Activated CD8-positive, alpha-beta T cell treated with anti-CD3 and anti-CD28 coated beads for 36 hours (primary cell): ENCODE measurements around the gene PSMB10. TPM values are rescaled to one million over a fixed set of nuclear protein-coding genes. Genes with fewer than 3 reads are reported as not detected.
"Not testable (repeated sequence)": the region's sequence is repeated elsewhere in the genome, so short reads cannot be mapped to it uniquely, and the experiment has no call there.

Source experiments
- ATAC-seq: fragments of 200-7000 bp; cut with Tn5 transposase; one replicate; pipeline ENCODE4 v1.10.0; 2021; ENCODE audit warnings: mild to moderate bottlenecking, moderate library complexity
- CTCF ChIA-PET: fragments of 350-600 bp; sonication (Branson Sonifier 250); formaldehyde crosslinking; loops from one replicate; lab custom pipeline; 2021; ENCODE audit warnings: antibody characterized with exemption; lab: Charles Lee
- POLR2A ChIA-PET: fragments of 350-600 bp; sonication (Branson Sonifier 250); formaldehyde crosslinking; loops from one replicate; lab custom pipeline; 2021; ENCODE audit warnings: antibody characterized with exemption; lab: Charles Lee
- DNase-seq: peaks from one replicate; pipeline ENCODE4 v3.0.0-alpha.2; 2020
- H3K27ac Mint-ChIP-seq: one replicate; pipeline ENCODE4 v1.8.0; 2021; ENCODE audit warnings: mild to moderate bottlenecking, mixed read lengths
- H3K27me3 Mint-ChIP-seq: one replicate; pipeline ENCODE4 v1.8.0; 2021; ENCODE audit warnings: mixed read lengths
- H3K36me3 Mint-ChIP-seq: one replicate; pipeline ENCODE4 v1.8.0; 2021; ENCODE audit warnings: low read depth, mixed read lengths
- H3K4me1 Mint-ChIP-seq: one replicate; pipeline ENCODE4 v1.8.0; 2021; ENCODE audit warnings: low read depth, mixed read lengths
- H3K4me3 Mint-ChIP-seq: one replicate; pipeline ENCODE4 v1.8.0; 2021; ENCODE audit warnings: mild to moderate bottlenecking, moderate library complexity, mixed read lengths
- H3K9me3 Mint-ChIP-seq: one replicate; pipeline ENCODE4 v1.8.0; 2021; ENCODE audit warnings: mixed read lengths
- intact Hi-C: fragments of 100-400 bp; cut with micrococcal nuclease; formaldehyde crosslinking; loops from one replicate; pipeline ENCODE4 v1.10.0; 2022
- total RNA-seq, 2 experiments: library from RNA; stranded (reverse); gene quantifications; one replicate each; pipeline ENCODE4 v1.2.3, GENCODE V29; 2021
- TF ChIP-seq, protein P1 (sequence below): fragments of 200-600 bp; IDR thresholded peaks from one replicate; pipeline ENCODE4 v1.8.0; 2022; ENCODE audit warnings: antibody characterized with exemption, mild to moderate bottlenecking

Gene PSMB10
- total RNA-seq, 2 experiments from 2014 or later, result 205 to 206 TPM

GRCh38 chr16:67977005-67977404, 40.4 kb upstream of the PSMB10 start:
- TF ChIP-seq, protein P1, sequence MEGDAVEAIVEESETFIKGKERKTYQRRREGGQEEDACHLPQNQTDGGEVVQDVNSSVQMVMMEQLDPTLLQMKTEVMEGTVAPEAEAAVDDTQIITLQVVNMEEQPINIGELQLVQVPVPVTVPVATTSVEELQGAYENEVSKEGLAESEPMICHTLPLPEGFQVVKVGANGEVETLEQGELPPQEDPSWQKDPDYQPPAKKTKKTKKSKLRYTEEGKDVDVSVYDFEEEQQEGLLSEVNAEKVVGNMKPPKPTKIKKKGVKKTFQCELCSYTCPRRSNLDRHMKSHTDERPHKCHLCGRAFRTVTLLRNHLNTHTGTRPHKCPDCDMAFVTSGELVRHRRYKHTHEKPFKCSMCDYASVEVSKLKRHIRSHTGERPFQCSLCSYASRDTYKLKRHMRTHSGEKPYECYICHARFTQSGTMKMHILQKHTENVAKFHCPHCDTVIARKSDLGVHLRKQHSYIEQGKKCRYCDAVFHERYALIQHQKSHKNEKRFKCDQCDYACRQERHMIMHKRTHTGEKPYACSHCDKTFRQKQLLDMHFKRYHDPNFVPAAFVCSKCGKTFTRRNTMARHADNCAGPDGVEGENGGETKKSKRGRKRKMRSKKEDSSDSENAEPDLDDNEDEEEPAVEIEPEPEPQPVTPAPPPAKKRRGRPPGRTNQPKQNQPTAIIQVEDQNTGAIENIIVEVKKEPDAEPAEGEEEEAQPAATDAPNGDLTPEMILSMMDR, result no peak
- Mint-ChIP-seq H3K36me3 (no peaks in the 10 kb centered on the region), H3K4me1 (no peaks in the 10 kb centered on the region), H3K4me3 (no peak overlapping the region), H3K9me3 (no peaks in the 10 kb centered on the region), H3K27me3 (no peaks in the 10 kb centered on the region), H3K27ac (no peak overlapping the region)
- DNase-seq (no peak), ATAC-seq (no peak)
- intact Hi-C loops, result no loop called here
- CTCF ChIA-PET, result no interaction called here
- POLR2A ChIA-PET, result interaction anchor here (0.7 to 1.1 kb wide), 2 partner anchors 12 to 45 kb away, joined by 3 to 4 read pairs; no protein-coding TSS in a partner anchor

DNA sequence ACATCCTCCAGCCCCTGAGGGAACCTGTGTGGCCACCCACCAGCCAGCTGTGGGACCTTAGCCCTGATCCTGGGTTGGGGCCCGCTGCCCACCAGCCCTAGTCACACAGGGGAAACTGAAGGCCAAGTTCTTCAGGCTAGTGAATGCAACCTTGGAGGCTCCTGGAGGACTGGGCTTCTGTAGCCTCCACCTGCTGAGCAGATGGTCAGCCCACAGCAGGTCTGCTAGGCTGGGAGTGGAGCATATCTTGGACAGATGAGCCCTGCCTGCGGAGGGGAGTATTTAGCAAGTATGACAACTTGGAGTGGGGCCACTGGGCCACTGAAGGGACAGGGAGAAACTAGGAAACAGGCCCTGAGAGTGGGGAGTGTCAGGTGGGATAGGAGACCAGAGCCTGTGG, 39.6 kb upstream of the PSMB10 start:
- ATAC-seq (no peak), DNase-seq (no peak)
- TF ChIP-seq, protein P1, result no peak
- Mint-ChIP-seq H3K27ac (no peak overlapping the region), H3K4me1 (no peaks in the 10 kb centered on the region), H3K36me3 (no peaks in the 10 kb centered on the region), H3K27me3 (no peaks in the 10 kb centered on the region), H3K4me3 (no peak overlapping the region), H3K9me3 (no peaks in the 10 kb centered on the region)
- ChIA-PET CTCF (no interaction called here), POLR2A (no interaction called here)
- intact Hi-C loops, result no loop called here

GRCh38 chr16:67975321-67976105, 38.9 kb upstream of the PSMB10 start:
- TF ChIP-seq, protein P1, result no peak
- intact Hi-C loops, result no loop called here
- no peaks in the 10 kb centered on the region for H3K4me1 Mint-ChIP-seq
- POLR2A ChIA-PET, result no interaction called here
- no peaks in the 10 kb centered on the region for H3K36me3 Mint-ChIP-seq
- no peaks in the 10 kb centered on the region for H3K9me3 Mint-ChIP-seq
- no peaks in the 10 kb centered on the region for H3K27me3 Mint-ChIP-seq
- H3K4me3 Mint-ChIP-seq, result no peak overlapping the region
- H3K27ac Mint-ChIP-seq, result no peak overlapping the region
- CTCF ChIA-PET, result no interaction called here
- ATAC-seq, result no peak
- DNase-seq, result no peak

GRCh38 chr16:67972285-67972684, 35.6 kb upstream of the PSMB10 start:
- H3K27me3 Mint-ChIP-seq, H3K9me3 Mint-ChIP-seq, H3K36me3 Mint-ChIP-seq, ATAC-seq, H3K27ac Mint-ChIP-seq, H3K4me1 Mint-ChIP-seq, H3K4me3 Mint-ChIP-seq, POLR2A ChIA-PET, DNase-seq, intact Hi-C loops, CTCF ChIA-PET: not testable (repeated sequence)

DNA sequence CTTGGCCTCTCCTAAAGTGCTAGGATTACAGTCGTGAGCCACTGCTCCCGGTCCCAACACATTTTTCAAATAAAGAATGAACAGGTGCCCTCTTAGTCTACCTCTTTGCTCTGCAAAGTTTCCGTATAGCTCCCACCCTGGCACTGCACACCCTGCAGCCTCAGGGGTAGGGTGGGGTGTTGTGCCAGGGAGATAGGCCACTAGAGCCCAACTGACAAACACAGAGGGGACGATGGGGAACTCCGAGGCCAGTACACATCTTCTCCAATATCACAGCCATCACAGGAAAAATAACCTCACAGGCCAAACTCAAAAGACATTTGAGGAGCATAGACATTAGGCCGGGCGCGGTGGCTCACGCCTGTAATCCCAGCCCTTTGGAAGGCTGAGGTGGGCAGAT, 34.5 kb upstream of the PSMB10 start:
- H3K27me3 Mint-ChIP-seq, result no peaks in the 10 kb centered on the region
- ChIA-PET POLR2A (interaction anchor here (1.3 kb wide), 1 partner anchor 17 kb away, joined by 3 read pairs; no protein-coding TSS in a partner anchor), CTCF (no interaction called here)
- no peak for ATAC-seq
- H3K4me3 Mint-ChIP-seq, result no peak overlapping the region
- intact Hi-C loops, result no loop called here
- DNase-seq, result no peak
- TF ChIP-seq, protein P1, result no peak
- no peaks in the 10 kb centered on the region for H3K9me3 Mint-ChIP-seq
- peaks cover 18% of the 10 kb centered on the region for H3K4me1 Mint-ChIP-seq
- H3K36me3 Mint-ChIP-seq, result peaks cover 1% of the 10 kb centered on the region
- no peak overlapping the region for H3K27ac Mint-ChIP-seq
